SK-N-SH (cell line): ENCODE measurements around the gene ATP1A2. TPM values are rescaled to one million over a fixed set of nuclear protein-coding genes. Genes with fewer than 3 reads are reported as not detected.

ENCODE experiments used
- CTCF ChIA-PET: fragments of 300-600, 350-600 bp; formaldehyde crosslinking; extraction: SDS; loops from one replicate; lab custom pipeline; 2021; lab: Yijun Ruan, JAX
- POLR2A ChIA-PET: fragments of 350-600 bp; sonication (Branson Sonifier 250); formaldehyde crosslinking; extraction: SDS; loops from one replicate; lab custom pipeline; 2020; ENCODE audit warnings: antibody characterized with exemption, inconsistent platforms; lab: Yijun Ruan, JAX
- DNase-seq: peaks from one replicate; pipeline ENCODE4 v3.0.0; 2012
- H2AFZ ChIP-seq: fragments of 200-600 bp; sonication (generic); 2 replicates; pipeline ENCODE4 v1.8.1; 2016; ENCODE audit warnings: antibody characterized with exemption, mild to moderate bottlenecking, low read depth
- H3F3A ChIP-seq: fragments of 200-600 bp; sonication (generic); replicated peaks from 2 replicates; pipeline ENCODE3; 2016; ENCODE audit warnings: antibody characterized with exemption, mild to moderate bottlenecking; ENCODE audit not compliant: insufficient read depth
- H3K27ac ChIP-seq, 2 experiments: fragments of 200-500 bp in 1 of 2; fragments of 200-600 bp in 1 of 2; sonication (Bioruptor generic) in 1 of 2; sonication (generic), shearing (Covaris generic) in 1 of 2; 2 replicates each; pipeline versions ENCODE4 v1.5.1 to v1.6.1; 2014 to 2016; ENCODE audit warnings: low read depth in 2 of 2, inconsistent platforms in 1 of 2, low read length in 1 of 2, mild to moderate bottlenecking in 1 of 2, mixed read lengths in 1 of 2
- H3K27me3 ChIP-seq: fragments of 200-600 bp; sonication (generic), shearing (Covaris generic); 2 replicates; pipeline ENCODE4 v1.6.1; 2016; ENCODE audit warnings: mixed run types; ENCODE audit not compliant: insufficient read depth
- H3K36me3 ChIP-seq, 2 experiments: fragments of 200-500 bp in 1 of 2; fragments of 200-600 bp in 1 of 2; sonication (Bioruptor generic) in 1 of 2; sonication (generic) in 1 of 2; replicated peaks in 1 of 2; 2 replicates each; pipeline versions ENCODE3 to v1.5.1; 2014 to 2016; ENCODE audit warnings: low read length in 1 of 2, mild to moderate bottlenecking in 1 of 2; ENCODE audit not compliant: insufficient read depth in 2 of 2, control insufficient read depth in 1 of 2
- H3K4me1 ChIP-seq, 2 experiments: fragments of 200-500 bp in 1 of 2; fragments of 200-600 bp in 1 of 2; sonication (Bioruptor generic) in 1 of 2; sonication (generic), shearing (Covaris generic) in 1 of 2; 2 replicates each; pipeline versions ENCODE4 v1.5.1 to v1.6.1; 2014 to 2016; ENCODE audit warnings: low read depth in 1 of 2, low read length in 1 of 2, mixed run types in 1 of 2; ENCODE audit not compliant: insufficient read depth in 2 of 2, control insufficient read depth in 1 of 2
- H3K4me2 ChIP-seq: fragments of 200-600 bp; sonication (generic), shearing (Covaris generic); 2 replicates; pipeline ENCODE4 v1.6.1; 2017; ENCODE audit warnings: mixed run types
- H3K4me3 ChIP-seq, 2 experiments: fragments of 200-500 bp in 1 of 2; fragments of 200-600 bp in 1 of 2; sonication (Bioruptor generic) in 1 of 2; sonication (generic), shearing (Covaris generic) in 1 of 2; 2 replicates each; pipeline versions ENCODE4 v1.5.1 to v1.8.1; 2014 to 2016; ENCODE audit warnings: low read depth in 2 of 2, inconsistent platforms in 1 of 2, low read length in 1 of 2, mild to moderate bottlenecking in 1 of 2, mixed read lengths in 1 of 2, moderate library complexity in 1 of 2
- H3K79me2 ChIP-seq: fragments of 200-600 bp; sonication (generic); 2 replicates; pipeline ENCODE4 v1.8.1; 2017; ENCODE audit warnings: mild to moderate bottlenecking; ENCODE audit not compliant: insufficient read depth
- H3K9ac ChIP-seq: fragments of 200-600 bp; sonication (generic); 2 replicates; pipeline ENCODE4 v1.6.1; 2017; ENCODE audit warnings: mixed run types
- H3K9me2 ChIP-seq: fragments of 200-600 bp; sonication (generic); 2 replicates; pipeline ENCODE4 v1.6.1; 2017; ENCODE audit warnings: mixed run types
- H3K9me3 ChIP-seq: fragments of 200-600 bp; sonication (generic); 2 replicates; pipeline ENCODE4 v1.6.1; 2017; ENCODE audit warnings: mixed run types, mild to moderate bottlenecking, moderate library complexity
- H4K20me1 ChIP-seq: fragments of 200-600 bp; sonication (generic); 2 replicates; pipeline ENCODE4 v1.6.1; 2017; ENCODE audit warnings: mild to moderate bottlenecking, mixed run types; ENCODE audit not compliant: insufficient read depth
- CHD2 ChIP-seq: fragments of 150-350 bp; IDR thresholded peaks from 2 replicates; pipeline ENCODE4 v1.6.1; 2018; ENCODE audit warnings: low read length; ENCODE audit not compliant: partially characterized antibody
- FOXM1 ChIP-seq: IDR thresholded peaks from 2 replicates; pipeline ENCODE4 v1.4.0; 2012; ENCODE audit warnings: low read depth, mild to moderate bottlenecking
- MXI1 ChIP-seq: IDR thresholded peaks from 2 replicates; pipeline ENCODE4 v1.6.1; 2012; ENCODE audit warnings: mild to moderate bottlenecking, low read depth, low read length, improper control_type of control experiment
- POLR2AphosphoS5 ChIP-seq: IDR thresholded peaks from 2 replicates; pipeline ENCODE4 v1.6.1; 2012; ENCODE audit warnings: low read depth, low read length
- RXRA ChIP-seq: IDR thresholded peaks from 2 replicates; pipeline ENCODE4 v1.4.0; 2012; ENCODE audit warnings: low read depth, mild to moderate bottlenecking, borderline replicate concordance
- SMC3 ChIP-seq: IDR thresholded peaks from 2 replicates; pipeline ENCODE4 v1.6.1; 2012; ENCODE audit warnings: low read depth, low read length, improper control_type of control experiment
- TCF12 ChIP-seq: IDR thresholded peaks from 2 replicates; pipeline ENCODE4 v1.4.0; 2012
- TEAD4 ChIP-seq: IDR thresholded peaks from 2 replicates; pipeline ENCODE4 v1.4.0; 2012; ENCODE audit warnings: mild to moderate bottlenecking, borderline replicate concordance; ENCODE audit not compliant: insufficient read depth
- WGBS: methylation state at CpG from one replicate; pipeline ENCODE4 v1.1.6; 2017; ENCODE audit warnings: low lambda C conversion rate; 5-methylcytosine and 5-hydroxymethylcytosine counted together
- polyA plus RNA-seq, 3 experiments: library from polyadenylated mRNA; depleted of rRNA; stranded (reverse); fragments of >200 nt; gene quantifications; 2 replicates each; pipeline ENCODE4 v1.2.3, GENCODE V29; 2012
- TF ChIP-seq, protein P1 (sequence below): IDR thresholded peaks from 2 replicates; pipeline ENCODE4 v1.4.0; 2012; ENCODE audit warnings: low read depth

Gene ATP1A2
- polyA plus RNA-seq, 1 of the 3 experiments (the other 2 are of a cell fraction): 0.07 TPM

DNA sequence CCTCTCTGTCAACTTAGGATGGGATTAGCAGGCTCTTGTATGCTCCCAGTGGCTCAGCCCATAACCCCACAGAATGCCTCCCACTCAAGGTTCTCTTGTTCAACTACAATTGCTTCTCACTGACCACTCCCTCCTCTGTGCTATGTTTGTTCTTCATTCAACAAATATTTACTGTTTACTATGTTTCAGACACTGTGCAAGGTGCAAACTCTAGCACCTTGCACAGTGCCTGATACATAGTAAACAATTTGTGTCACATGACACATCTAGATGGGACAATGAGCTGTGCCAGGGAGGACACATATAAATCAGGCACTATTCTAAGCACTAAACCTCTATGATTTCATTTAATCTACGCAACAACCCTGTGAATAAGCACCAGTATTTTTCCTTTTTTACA is 15.4 kb downstream of the ATP1A2 start (continued):
- TF ChIP-seq FOXM1 (no peak), CHD2 (no peak)

DNA sequence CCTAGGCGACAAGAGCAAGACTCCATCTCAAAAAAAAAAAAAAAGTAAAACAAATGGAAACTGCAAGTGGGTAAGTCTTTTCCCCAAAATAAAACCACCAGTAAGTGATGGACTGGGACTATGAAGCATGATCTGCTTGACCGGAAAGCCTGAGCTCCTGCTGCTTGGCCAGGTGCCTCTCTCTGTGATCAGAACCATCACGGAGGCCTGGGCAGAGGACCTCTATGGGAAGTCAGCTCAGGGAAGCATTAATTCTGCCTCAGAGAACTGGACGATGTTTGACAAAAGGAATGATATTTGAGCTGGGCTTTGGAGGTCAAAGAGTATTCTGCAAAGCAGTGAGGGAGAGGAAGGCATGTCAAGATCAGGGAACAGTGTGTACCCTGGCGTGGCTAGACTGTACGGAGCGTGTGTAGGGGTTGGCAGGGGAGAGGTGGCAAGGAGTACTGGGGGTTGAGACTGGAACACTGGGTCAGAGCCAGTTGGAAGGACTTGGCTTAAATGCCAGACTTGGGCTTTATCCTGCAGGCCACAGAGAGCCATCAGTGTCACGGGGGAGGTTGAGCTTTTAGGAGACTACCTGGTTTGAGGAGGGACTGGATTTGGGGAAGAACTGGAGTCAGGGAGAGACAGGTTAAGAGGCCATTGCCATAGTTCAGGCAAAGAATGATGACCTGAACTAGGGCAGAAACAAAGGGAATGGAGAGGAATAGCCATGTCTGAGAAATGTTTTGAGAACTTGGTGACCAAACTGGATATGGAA is 16.4 kb downstream of the ATP1A2 start:
- H3K27me3 ChIP-seq: 0 out of 2 replicates have a peak, but pooled peaks cover 4% of the 10 kb centered on the region
- DNase-seq: no peak

DNA sequence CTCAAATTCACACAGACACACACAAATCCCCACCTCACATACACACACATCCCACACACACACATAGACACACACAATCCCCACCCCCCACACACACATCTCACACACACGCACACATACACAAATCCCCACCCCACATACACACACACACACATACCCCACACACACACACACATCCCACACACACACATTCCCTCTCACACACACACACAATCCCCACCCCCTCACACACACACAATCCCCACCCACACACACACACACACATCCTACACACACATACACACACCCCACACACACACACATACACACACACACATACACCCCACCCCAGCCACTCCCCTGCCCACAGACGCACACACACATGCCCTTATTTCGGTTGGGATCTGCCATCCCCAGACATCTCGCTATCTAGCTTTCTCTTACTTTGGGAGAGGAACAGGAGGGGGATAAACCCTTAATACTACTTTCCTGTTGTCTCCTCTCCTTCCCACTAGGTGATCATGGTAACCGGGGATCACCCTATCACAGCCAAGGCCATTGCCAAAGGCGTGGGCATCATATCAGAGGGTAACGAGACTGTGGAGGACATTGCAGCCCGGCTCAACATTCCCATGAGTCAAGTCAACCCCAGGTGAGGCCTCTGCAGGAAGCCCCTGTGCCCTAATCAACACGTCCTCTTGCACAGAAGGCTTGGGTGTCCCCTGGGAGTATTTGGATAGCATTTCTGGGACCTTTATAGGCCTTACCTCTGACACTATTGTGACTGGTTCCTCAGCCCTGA is 18.6 kb downstream of the ATP1A2 start:
- Histone ChIP-seq H3K79me2 (no peaks in the 10 kb centered on the region), H3K27me3 (0 out of 2 replicates have a peak, but pooled peaks cover 4% of the 10 kb centered on the region), H3K9me2 (no peaks in the 10 kb centered on the region), H4K20me1 (no peaks in the 10 kb centered on the region), H3K4me1 (no peaks in the 10 kb centered on the region), H3K27ac (no peak overlapping the region), H3F3A (no peaks in the 10 kb centered on the region), H2AFZ (no peak overlapping the region), H3K9ac (no peak overlapping the region), H3K9me3 (no peaks in the 10 kb centered on the region), H3K4me3 (no peak overlapping the region), H3K36me3 (no peaks in the 10 kb centered on the region), H3K4me2 (no peak overlapping the region)
- POLR2A ChIA-PET: no interaction called here
- CTCF ChIA-PET: no interaction called here
- 53% methylated on average over 9 of the region's 9 CpGs for WGBS
- DNase-seq: no peak
- TF ChIP-seq POLR2AphosphoS5: no peak
- no peak for TF ChIP-seq TEAD4
- TF ChIP-seq TCF12: no peak
- TF ChIP-seq, protein P1, sequence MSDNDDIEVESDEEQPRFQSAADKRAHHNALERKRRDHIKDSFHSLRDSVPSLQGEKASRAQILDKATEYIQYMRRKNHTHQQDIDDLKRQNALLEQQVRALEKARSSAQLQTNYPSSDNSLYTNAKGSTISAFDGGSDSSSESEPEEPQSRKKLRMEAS: no peak
- TF ChIP-seq SMC3: no peak
- no peak for TF ChIP-seq MXI1
- no peak for TF ChIP-seq FOXM1
- no peak for TF ChIP-seq RXRA

More for the DNA sequence above, 16.4 kb downstream of the ATP1A2 start:
- no peak overlapping the region for H2AFZ ChIP-seq
- H3K9ac ChIP-seq: no peak overlapping the region
- 33% methylated on average over 8 of the region's 8 CpGs for WGBS
- H3K4me3 ChIP-seq: no peak overlapping the region
- H4K20me1 ChIP-seq: no peaks in the 10 kb centered on the region
- no peaks in the 10 kb centered on the region for H3K9me2 ChIP-seq
- H3K4me1 ChIP-seq: no peaks in the 10 kb centered on the region
- H3K27ac ChIP-seq: no peak overlapping the region
- TF ChIP-seq RXRA: no peak
- H3F3A ChIP-seq: no peaks in the 10 kb centered on the region
- H3K36me3 ChIP-seq: no peaks in the 10 kb centered on the region
- H3K79me2 ChIP-seq: no peaks in the 10 kb centered on the region
- H3K9me3 ChIP-seq: no peaks in the 10 kb centered on the region
- H3K4me2 ChIP-seq: no peak overlapping the region
- POLR2A ChIA-PET: no interaction called here
- CTCF ChIA-PET: interaction anchor here (1.4 kb wide), 1 partner anchor 47 kb away, joined by 3 read pairs; no protein-coding TSS in a partner anchor
